Endothelial cell of umbilical vein (primary cell): ENCODE measurements around the gene AURKB. TPM values are rescaled to one million over a fixed set of nuclear protein-coding genes. Genes with fewer than 3 reads are reported as not detected.
A peak's percentile ranks its signal among the peaks of the same experiment; 100 is the strongest.

Experiments used
- BruUV-seq: library from RNA; stranded (reverse); fragments of 400-500 nt; replicated peaks from 2 replicates; lab custom pipeline; 2021; lab: Mats Ljungman, UMichigan
- CTCF ChIA-PET: fragments of 300-600, 350-600 bp; sonication (Branson Sonifier 250); formaldehyde crosslinking; loops from one replicate; lab custom pipeline; 2021; ENCODE audit warnings: antibody characterized with exemption, inconsistent platforms; lab: Charles Lee
- POLR2A ChIA-PET: fragments of 300-600, 350-600 bp; sonication (Branson Sonifier 250); formaldehyde crosslinking; loops from one replicate; lab custom pipeline; 2021; ENCODE audit warnings: antibody characterized with exemption, inconsistent platforms; lab: Charles Lee
- DNase-seq: peaks from one replicate; pipeline ENCODE4 v3.0.0-alpha.2; 2011; ENCODE audit warnings: low read depth, low spot score
- FAIRE-seq: peaks from 2 replicates; lab custom pipeline; 2011; peaks lifted over from hg19 to GRCh38; lab: Jason Lieb, UNC
- H2AFZ ChIP-seq: 2 replicates; pipeline ENCODE4 v1.6.0; 2012; ENCODE audit warnings: low read depth, low read length, control low read depth, inconsistent platforms
- H3K27ac ChIP-seq: 2 replicates; pipeline ENCODE4 v1.5.1; 2011; ENCODE audit warnings: low read depth, mild to moderate bottlenecking, control low read depth, low read length, moderate library complexity; ENCODE audit not compliant: insufficient read depth
- H3K27me3 ChIP-seq, 2 experiments: 2 replicates each; pipeline versions ENCODE4 v1.6.0 to v1.6.1; 2011; ENCODE audit warnings: low read length in 2 of 2, mixed read lengths in 1 of 2; ENCODE audit not compliant: control insufficient read depth in 2 of 2, insufficient read depth in 2 of 2
- H3K36me3 ChIP-seq, 2 experiments: 2 replicates in 1 of 2; 3 replicates in 1 of 2; pipeline ENCODE4 v1.5.1; 2011; ENCODE audit warnings: low read length in 2 of 2, mild to moderate bottlenecking in 1 of 2, moderate library complexity in 1 of 2; ENCODE audit not compliant: control insufficient read depth in 2 of 2, insufficient read depth in 2 of 2; ENCODE audit errors: extremely low read depth in 1 of 2
- H3K4me1 ChIP-seq: 3 replicates; pipeline ENCODE4 v1.5.1; 2011; ENCODE audit warnings: mild to moderate bottlenecking, low read length; ENCODE audit not compliant: control insufficient read depth, insufficient read depth; ENCODE audit errors: extremely low read depth
- H3K4me2 ChIP-seq: 2 replicates; pipeline ENCODE4 v1.6.1; 2011; ENCODE audit warnings: low read length, control low read depth, mixed read lengths; ENCODE audit not compliant: insufficient read depth
- H3K4me3 ChIP-seq, 3 experiments: fragments of 200-600 bp in 1 of 3; sonication (generic), shearing (Covaris generic) in 1 of 3; replicated peaks in 1 of 3; 2 replicates each; pipeline ENCODE4 v1.5.1; 2011 to 2016; ENCODE audit warnings: control low read depth in 3 of 3, low read length in 3 of 3, mild to moderate bottlenecking in 2 of 3, inconsistent platforms in 1 of 3, low read depth in 1 of 3, moderate library complexity in 1 of 3; ENCODE audit not compliant: insufficient read depth in 1 of 3
- H3K79me2 ChIP-seq: 2 replicates; pipeline ENCODE4 v1.6.0; 2012; ENCODE audit warnings: low read length, inconsistent platforms; ENCODE audit not compliant: control insufficient read depth, insufficient read depth
- H3K9ac ChIP-seq: replicated peaks from 2 replicates; pipeline ENCODE3; 2011; ENCODE audit warnings: low read length, control low read depth; ENCODE audit not compliant: insufficient read depth; ENCODE audit errors: extremely low read depth
- H3K9me1 ChIP-seq: replicated peaks from 3 replicates; pipeline ENCODE4 v1.6.0; 2011; ENCODE audit warnings: mild to moderate bottlenecking, low read length; ENCODE audit not compliant: control insufficient read depth, insufficient read depth; ENCODE audit errors: extremely low read depth
- H3K9me3 ChIP-seq: replicated peaks from 2 replicates; pipeline ENCODE4 v1.5.1; 2012; ENCODE audit warnings: low read length, inconsistent platforms; ENCODE audit not compliant: control insufficient read depth, insufficient read depth
- H4K20me1 ChIP-seq: replicated peaks from 2 replicates; pipeline ENCODE3; 2011; ENCODE audit warnings: mild to moderate bottlenecking, low read length; ENCODE audit not compliant: control insufficient read depth, insufficient read depth; ENCODE audit errors: extremely low read depth
- EZH2 ChIP-seq: IDR thresholded peaks from 2 replicates; pipeline ENCODE4 v1.6.1; 2012; ENCODE audit warnings: borderline replicate concordance, low read depth, mild to moderate bottlenecking, moderate library complexity, low read length, inconsistent platforms; ENCODE audit not compliant: severe bottlenecking
- FOS ChIP-seq: IDR thresholded peaks from 2 replicates; pipeline ENCODE4 v1.6.1; 2011; ENCODE audit warnings: mild to moderate bottlenecking, low read length, moderate library complexity, borderline replicate concordance; ENCODE audit not compliant: insufficient read depth
- GATA2 ChIP-seq: IDR thresholded peaks from 2 replicates; pipeline ENCODE4 v1.7.0; 2011; ENCODE audit warnings: low read depth, mild to moderate bottlenecking, moderate library complexity, mixed read lengths, low read length; ENCODE audit not compliant: insufficient read length, insufficient read depth
- JUN ChIP-seq: IDR thresholded peaks from 2 replicates; pipeline ENCODE4 v1.6.1; 2011; ENCODE audit warnings: borderline replicate concordance, low read depth; ENCODE audit not compliant: insufficient read length, insufficient read depth
- MYC ChIP-seq: IDR thresholded peaks from one replicate; pipeline ENCODE4 v1.6.1; 2011; ENCODE audit warnings: mild to moderate bottlenecking, low read depth, low read length
- POLR2AphosphoS5 ChIP-seq: IDR thresholded peaks from 2 replicates; pipeline ENCODE4 v1.6.1; 2012; ENCODE audit warnings: low read depth, mild to moderate bottlenecking, control low read depth, low read length, moderate library complexity; ENCODE audit not compliant: insufficient read depth
- dilution Hi-C: fragments of 300-500 bp; cut with MboI; formaldehyde crosslinking; loops from one replicate; pipeline ENCODE4 v1.15.0; 2019; ENCODE audit warnings: low sequenced_read_pairs; ENCODE audit not compliant: extremely low pct_ligation_motif_present
- intact Hi-C: fragments of 100-400 bp; cut with micrococcal nuclease; formaldehyde crosslinking; loops from one replicate; pipeline ENCODE4 v1.10.0; 2022
- polyA plus RNA-seq, 4 experiments: library from polyadenylated mRNA; depleted of rRNA in 3 of 4; stranded (reverse) in 3 of 4; unstranded in 1 of 4; fragments of >200 nt; gene quantifications; 2 replicates each; pipeline versions ENCODE4 v1.2.1 to v1.2.3, GENCODE V29; 2011 to 2012; ENCODE audit warnings: missing spikeins in 1 of 4
- total RNA-seq: library from RNA; stranded (reverse); gene quantifications from 2 replicates; pipeline ENCODE4 v1.2.3, GENCODE V29; 2021
- TF ChIP-seq, protein P1 (sequence below): IDR thresholded peaks from 2 replicates; pipeline ENCODE4 v1.6.1; 2011; ENCODE audit not compliant: insufficient read depth, insufficient read length
- TF ChIP-seq, protein P2 (sequence below), 2 donors: IDR thresholded peaks; 1 replicate in 1 of 2; 2 replicates in 1 of 2; pipeline ENCODE4 v1.5.1; 2011; ENCODE audit warnings: low read length in 2 of 2, mild to moderate bottlenecking in 2 of 2, moderate library complexity in 2 of 2, control low read depth in 1 of 2, inconsistent platforms in 1 of 2, low read depth in 1 of 2; ENCODE audit not compliant: insufficient read depth in 1 of 2; ENCODE audit errors: extremely low read depth in 1 of 2

The AURKB gene
- total and polyA plus RNA-seq, 2 donors (not counting 3 experiments of a cell fraction or from before 2014, with no cell fraction given), result 67.8 to 107 TPM

DNA sequence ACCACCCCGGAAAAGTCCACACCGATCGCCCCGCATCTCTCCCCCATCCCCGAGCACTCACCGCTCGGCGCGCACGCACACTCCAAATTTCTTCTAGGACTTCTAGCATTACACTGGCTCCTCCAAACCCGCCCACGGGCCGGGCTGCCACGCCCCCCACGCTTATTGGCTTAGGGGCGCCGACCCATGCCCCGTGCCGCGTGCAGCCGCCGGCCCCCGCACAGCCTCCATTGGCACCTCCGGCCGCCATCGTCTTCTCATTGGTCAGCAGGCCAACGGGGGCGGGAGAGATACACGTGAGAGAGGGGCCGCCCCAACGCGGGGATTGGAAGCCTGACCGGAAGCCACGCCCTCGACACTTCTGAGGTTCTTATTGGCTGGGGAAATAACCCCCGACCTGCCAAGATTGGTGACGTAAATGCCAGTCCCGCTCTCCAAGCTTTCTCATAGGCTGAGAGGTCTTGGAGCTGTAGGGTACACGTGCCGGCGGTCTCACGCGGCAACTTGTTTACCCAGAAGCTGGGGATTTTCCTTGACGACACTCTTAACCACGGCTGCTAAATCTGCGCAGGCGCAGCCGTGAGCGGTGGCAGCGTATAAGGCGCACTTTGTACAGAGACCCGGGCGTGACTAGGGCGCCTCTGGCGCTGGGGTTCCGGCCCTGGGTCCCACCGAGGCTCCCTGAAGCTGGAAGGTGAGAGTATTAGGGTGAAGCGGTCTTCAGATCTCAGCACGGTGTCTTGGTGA lies 54.0 kb downstream of the AURKB start:
- BruUV-seq, result no TSS peak
- peak; percentile 100 for DNase-seq
- no peak overlapping the region for H2AFZ ChIP-seq
- no peaks in the 10 kb centered on the region for H3K27me3 ChIP-seq
- peaks cover 2 to 6% of the 10 kb centered on the region in 2 experiments for H3K36me3 ChIP-seq
- H4K20me1 ChIP-seq, result no peaks in the 10 kb centered on the region
- H3K4me3 ChIP-seq, result peak overlapping the region in 2 of 3 experiments; percentile 24 to 62
- peak overlapping the region; percentile 99 for H3K27ac ChIP-seq
- ChIA-PET CTCF (interaction anchor here (0.6 to 6.3 kb wide), 7 partner anchors 17 to 96 kb away, joined by 3 to 72 read pairs (median 5); partner anchors contain the start of genes CTC1 and HES7), POLR2A (interaction anchor here (3.9 kb wide), 1 partner anchor 17 kb away, joined by 33 read pairs; no protein-coding TSS in a partner anchor)
- intact Hi-C loops (loop anchor here (1.0 to 2.0 kb wide), 5 partner anchors 16 to 64 kb away; no protein-coding TSS in a partner anchor), dilution Hi-C loops (no loop called here)
- peaks cover 43% of the 10 kb centered on the region for H3K4me1 ChIP-seq
- H3K4me2 ChIP-seq, result peak overlapping the region; percentile 33
- H3K9me3 ChIP-seq, result no peaks in the 10 kb centered on the region
- peak overlapping the region; percentile 78 for H3K9ac ChIP-seq
- FAIRE-seq, result peak; percentile 99
- H3K9me1 ChIP-seq, result no peaks in the 10 kb centered on the region
- H3K79me2 ChIP-seq, result peaks cover 6% of the 10 kb centered on the region
- no peak for TF ChIP-seq JUN
- TF ChIP-seq FOS, result no peak
- TF ChIP-seq, protein P1, sequence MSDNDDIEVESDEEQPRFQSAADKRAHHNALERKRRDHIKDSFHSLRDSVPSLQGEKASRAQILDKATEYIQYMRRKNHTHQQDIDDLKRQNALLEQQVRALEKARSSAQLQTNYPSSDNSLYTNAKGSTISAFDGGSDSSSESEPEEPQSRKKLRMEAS, result peak; percentile 69
- TF ChIP-seq EZH2, result no peak
- TF ChIP-seq POLR2AphosphoS5, result peak; percentile 65

- BruUV-seq, result no TSS peak
- Histone ChIP-seq H4K20me1 (no peaks in the 10 kb centered on the region), H3K4me3 (peak overlapping the region in 2 of 3 experiments; percentile 24 to 62), H3K4me1 (peaks cover 43% of the 10 kb centered on the region), H3K27me3 (no peaks in the 10 kb centered on the region), H3K9ac (peak overlapping the region; percentile 68), H3K9me3 (no peaks in the 10 kb centered on the region), H2AFZ (no peak overlapping the region), H3K4me2 (peak overlapping the region; percentile 9), H3K36me3 (peaks cover 2 to 4% of the 10 kb centered on the region in 2 experiments), H3K27ac (peak overlapping the region; percentile 99), H3K9me1 (no peaks in the 10 kb centered on the region), H3K79me2 (peaks cover 3% of the 10 kb centered on the region)
- DNase-seq (no peak), FAIRE-seq (no peak)
- ChIA-PET POLR2A (interaction anchor here (3.9 kb wide), 1 partner anchor 17 kb away, joined by 33 read pairs; no protein-coding TSS in a partner anchor), CTCF (interaction anchor here (1.2 to 6.3 kb wide), 4 partner anchors 17 to 95 kb away, joined by 3 to 72 read pairs (median 5); partner anchors contain the start of gene HES7)
- TF ChIP-seq GATA2, result no peak
- TF ChIP-seq EZH2, result no peak
- no peak for TF ChIP-seq MYC
- TF ChIP-seq, protein P2, sequence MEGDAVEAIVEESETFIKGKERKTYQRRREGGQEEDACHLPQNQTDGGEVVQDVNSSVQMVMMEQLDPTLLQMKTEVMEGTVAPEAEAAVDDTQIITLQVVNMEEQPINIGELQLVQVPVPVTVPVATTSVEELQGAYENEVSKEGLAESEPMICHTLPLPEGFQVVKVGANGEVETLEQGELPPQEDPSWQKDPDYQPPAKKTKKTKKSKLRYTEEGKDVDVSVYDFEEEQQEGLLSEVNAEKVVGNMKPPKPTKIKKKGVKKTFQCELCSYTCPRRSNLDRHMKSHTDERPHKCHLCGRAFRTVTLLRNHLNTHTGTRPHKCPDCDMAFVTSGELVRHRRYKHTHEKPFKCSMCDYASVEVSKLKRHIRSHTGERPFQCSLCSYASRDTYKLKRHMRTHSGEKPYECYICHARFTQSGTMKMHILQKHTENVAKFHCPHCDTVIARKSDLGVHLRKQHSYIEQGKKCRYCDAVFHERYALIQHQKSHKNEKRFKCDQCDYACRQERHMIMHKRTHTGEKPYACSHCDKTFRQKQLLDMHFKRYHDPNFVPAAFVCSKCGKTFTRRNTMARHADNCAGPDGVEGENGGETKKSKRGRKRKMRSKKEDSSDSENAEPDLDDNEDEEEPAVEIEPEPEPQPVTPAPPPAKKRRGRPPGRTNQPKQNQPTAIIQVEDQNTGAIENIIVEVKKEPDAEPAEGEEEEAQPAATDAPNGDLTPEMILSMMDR (IDR thresholded peaks at IDR 0.05; ENCODE audit: extremely low read depth in 1 of 2, insufficient read depth in 1 of 2, low read depth in 1 of 2, low read length in 2 of 2), result no peak
- TF ChIP-seq FOS, result no peak
- intact Hi-C loops (loop anchor here (1.0 to 2.0 kb wide), 5 partner anchors 17 to 65 kb away; no protein-coding TSS in a partner anchor), dilution Hi-C loops (no loop called here)
Measured at GRCh38 chr17:8155996-8156245, 54.5 kb downstream of the AURKB start.
